Left lobe of liver (tissue), 2 donors: Measurements from ENCODE around the gene ZNF423. TPM values are rescaled to one million over a fixed set of nuclear protein-coding genes. Genes with fewer than 3 reads are reported as not detected.

ENCODE experiments used
- ATAC-seq: fragments of 200-7000 bp; cut with Tn5 transposase; one replicate; pipeline ENCODE4 v1.9.1; 2020; ENCODE audit warnings: mild to moderate bottlenecking, moderate library complexity
- DNase-seq: peaks from one replicate; pipeline ENCODE4 v3.0.0-alpha.2; 2020; ENCODE audit warnings: low spot score
- total RNA-seq: library from RNA; stranded (reverse); gene quantifications from one replicate; pipeline ENCODE4 v1.2.1, GENCODE V29; 2021
- donor health status: DM: no; HTN: no; CAD: no; lungs with moderate emphysema.
- donor health status: DM: no; HTN: yes; CAD: no.

ZNF423 gene
- total RNA-seq, 1 donor from 2014 or later: 2.0 TPM

- ATAC-seq: peak; percentile 75
- peak; percentile 51 for DNase-seq
Measured at GRCh38 chr16:49503256-49504022, 352.5 kb downstream of the ZNF423 start.

- DNase-seq: peak; percentile 26
- ATAC-seq: no peak
Measured at GRCh38 chr16:49502136-49502881, 353.6 kb downstream of the ZNF423 start.

GRCh38 chr16:49499869-49500610 lies 355.9 kb downstream of the ZNF423 start:
- no peak for ATAC-seq
- peak; percentile 14 for DNase-seq

- DNase-seq (peak; percentile 21), ATAC-seq (no peak)
Measured at GRCh38 chr16:49499414-49499785, 356.5 kb downstream of the ZNF423 start.

GRCh38 chr16:49498666-49499413 lies 357.1 kb downstream of the ZNF423 start:
- ATAC-seq (no peak), DNase-seq (peak; percentile 23)

- DNase-seq (peak; percentile 19), ATAC-seq (no peak)
Measured at GRCh38 chr16:49498264-49498663, 357.6 kb downstream of the ZNF423 start.

GRCh38 chr16:49497466-49497865 lies 358.4 kb downstream of the ZNF423 start:
- no peak for ATAC-seq
- no peak for DNase-seq

- no peak for ATAC-seq
- peak; percentile 12 for DNase-seq
Measured at GRCh38 chr16:49496656-49497055, 359.3 kb downstream of the ZNF423 start.

GRCh38 chr16:49495596-49496355 lies 360.1 kb downstream of the ZNF423 start:
- ATAC-seq: no peak
- DNase-seq: peak; percentile 16

- DNase-seq: peak; percentile 23
- no peak for ATAC-seq
Measured at GRCh38 chr16:49494891-49495566, 360.9 kb downstream of the ZNF423 start.

GRCh38 chr16:49494474-49494873 lies 361.4 kb downstream of the ZNF423 start:
- DNase-seq (peak; percentile 27), ATAC-seq (no peak)

GRCh38 chr16:49493836-49494235 lies 362.1 kb downstream of the ZNF423 start:
- DNase-seq (peak; percentile 22), ATAC-seq (no peak)

GRCh38 chr16:49492896-49493626 lies 362.9 kb downstream of the ZNF423 start:
- peak; percentile 35 for DNase-seq
- ATAC-seq: no peak

- peak; percentile 85 for DNase-seq
Measured at GRCh38 chr16:49491771-49492761, 363.8 kb downstream of the ZNF423 start.

GRCh38 chr16:49491106-49491670 lies 364.7 kb downstream of the ZNF423 start:
- ATAC-seq: no peak
- no peak for DNase-seq

More at GRCh38 chr16:49491771-49492761, 363.8 kb downstream of the ZNF423 start:
- ATAC-seq: peak; percentile 92

GRCh38 chr16:49490321-49490705 lies 365.6 kb downstream of the ZNF423 start:
- DNase-seq: no peak

GRCh38 chr16:49489686-49490320 lies 366.1 kb downstream of the ZNF423 start:
- ATAC-seq (peak; percentile 42), DNase-seq (peak; percentile 56)

More at GRCh38 chr16:49490321-49490705, 365.6 kb downstream of the ZNF423 start:
- no peak for ATAC-seq
